Vagina (tissue), 2 donors: ENCODE results near the gene PTPRN2. TPM values are rescaled to one million over a fixed set of nuclear protein-coding genes. Genes with fewer than 3 reads are reported as not detected.

Experiments
- DNase-seq, 2 donors: peaks; one replicate each; pipeline ENCODE4 v3.0.0-alpha.2; 2017; ENCODE audit errors: extremely low spot score in 2 of 2
- H3K27ac ChIP-seq: fragments of 200-600 bp; sonication (generic); one replicate; pipeline ENCODE4 v1.5.1; 2019
- H3K27me3 ChIP-seq: fragments of 200-600 bp; sonication (generic); one replicate; pipeline ENCODE4 v1.5.1; 2019
- H3K36me3 ChIP-seq, 2 donors: fragments of 200-600 bp; sonication (generic); one replicate each; pipeline ENCODE4 v1.5.1; 2017 to 2019
- H3K4me1 ChIP-seq: fragments of 200-600 bp; sonication (generic); one replicate; pipeline ENCODE4 v1.5.1; 2019
- H3K4me3 ChIP-seq, 2 donors: fragments of 200-600 bp; sonication (generic); 1 replicate in 1 of 2; 2 replicates in 1 of 2; pipeline ENCODE4 v1.5.1; 2016 to 2019
- H3K9me3 ChIP-seq: fragments of 200-600 bp; sonication (generic); one replicate; pipeline ENCODE4 v1.5.1; 2019
- POLR2A ChIP-seq, 2 donors: fragments of 450-650 bp; IDR thresholded peaks; one replicate each; pipeline ENCODE4 v1.6.1; 2017; ENCODE audit warnings: antibody characterized with exemption in 2 of 2, mild to moderate bottlenecking in 2 of 2, moderate library complexity in 2 of 2
- POLR2AphosphoS5 ChIP-seq, 2 donors: sonication (generic); formaldehyde crosslinking; IDR thresholded peaks; one replicate each; pipeline ENCODE4 v1.9.0; 2017; ENCODE audit warnings: antibody characterized with exemption in 2 of 2, mild to moderate bottlenecking in 2 of 2, low read depth in 1 of 2; ENCODE audit not compliant: insufficient read depth in 1 of 2
- intact Hi-C: fragments of 100-400 bp; cut with DNase I; formaldehyde crosslinking; loops from one replicate; pipeline ENCODE4 v1.15.1; 2023
- total RNA-seq: library from RNA; depleted of rRNA; stranded (reverse); fragments of >200 nt; gene quantifications from one replicate; pipeline ENCODE4 v1.2.3, GENCODE V29; 2016
- TF ChIP-seq, protein P1 (sequence below), 3 experiments: fragments of 450-650 bp in 2 of 3; fragments of 200-600 bp in 1 of 3; sonication (generic) in 1 of 3; IDR thresholded peaks; one replicate each; pipeline ENCODE4 v1.5.1; 2017 to 2019; ENCODE audit warnings: antibody characterized with exemption in 3 of 3, mild to moderate bottlenecking in 2 of 3, moderate library complexity in 2 of 3

PTPRN2 gene
- total RNA-seq, 1 donor from 2014 or later, result 7.4 TPM

DNA sequence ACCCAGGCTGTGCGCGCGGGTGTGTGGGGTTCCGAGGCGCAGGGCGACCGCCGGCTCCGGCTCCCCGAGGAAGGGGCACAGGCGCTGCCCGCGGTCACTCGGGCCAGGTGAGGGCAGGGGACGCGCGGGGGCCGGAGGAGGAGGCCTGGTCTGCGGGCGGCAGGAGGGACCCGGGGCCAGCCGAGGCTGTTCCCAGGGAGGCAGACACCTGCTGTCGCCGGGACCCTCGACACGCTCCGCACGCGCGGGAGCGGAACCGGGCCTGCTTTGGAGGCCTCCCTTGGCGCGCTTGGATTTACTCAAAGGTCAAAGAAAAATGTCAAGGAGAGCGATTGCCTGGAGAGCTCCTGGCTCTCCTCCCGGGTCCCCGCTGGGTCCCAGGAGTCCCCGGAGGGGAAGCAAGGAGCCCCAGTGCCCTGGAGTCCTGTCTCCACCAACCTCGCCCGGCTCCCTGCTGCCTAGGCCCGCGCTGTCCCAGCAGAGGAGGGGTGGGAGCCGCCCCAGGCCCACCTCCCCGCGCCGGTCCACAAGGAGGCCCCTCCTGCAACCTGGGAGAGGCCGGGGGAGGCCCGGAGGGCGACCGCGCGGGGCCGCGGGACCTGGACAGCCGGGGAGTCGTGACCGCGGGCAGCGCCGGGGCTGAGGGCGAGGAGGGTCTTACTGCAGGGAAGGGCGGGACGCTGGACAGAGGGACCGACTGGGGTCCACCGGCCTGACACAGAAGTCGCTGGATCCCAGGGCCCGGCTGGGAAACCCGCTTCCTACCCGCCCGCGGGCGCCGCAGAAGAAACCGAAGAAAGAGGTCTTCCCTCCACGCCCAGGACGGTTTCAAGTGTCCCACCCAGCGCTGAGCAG lies 902.0 kb downstream of the PTPRN2 start:
- intact Hi-C loops, result no loop called here
- no peak for DNase-seq
- peaks cover 26% of the 10 kb centered on the region for H3K4me1 ChIP-seq
- H3K36me3 ChIP-seq, result no peaks in the 10 kb centered on the region
- TF ChIP-seq, protein P1, sequence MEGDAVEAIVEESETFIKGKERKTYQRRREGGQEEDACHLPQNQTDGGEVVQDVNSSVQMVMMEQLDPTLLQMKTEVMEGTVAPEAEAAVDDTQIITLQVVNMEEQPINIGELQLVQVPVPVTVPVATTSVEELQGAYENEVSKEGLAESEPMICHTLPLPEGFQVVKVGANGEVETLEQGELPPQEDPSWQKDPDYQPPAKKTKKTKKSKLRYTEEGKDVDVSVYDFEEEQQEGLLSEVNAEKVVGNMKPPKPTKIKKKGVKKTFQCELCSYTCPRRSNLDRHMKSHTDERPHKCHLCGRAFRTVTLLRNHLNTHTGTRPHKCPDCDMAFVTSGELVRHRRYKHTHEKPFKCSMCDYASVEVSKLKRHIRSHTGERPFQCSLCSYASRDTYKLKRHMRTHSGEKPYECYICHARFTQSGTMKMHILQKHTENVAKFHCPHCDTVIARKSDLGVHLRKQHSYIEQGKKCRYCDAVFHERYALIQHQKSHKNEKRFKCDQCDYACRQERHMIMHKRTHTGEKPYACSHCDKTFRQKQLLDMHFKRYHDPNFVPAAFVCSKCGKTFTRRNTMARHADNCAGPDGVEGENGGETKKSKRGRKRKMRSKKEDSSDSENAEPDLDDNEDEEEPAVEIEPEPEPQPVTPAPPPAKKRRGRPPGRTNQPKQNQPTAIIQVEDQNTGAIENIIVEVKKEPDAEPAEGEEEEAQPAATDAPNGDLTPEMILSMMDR (IDR thresholded peaks at IDR 0.05), result no peak
- TF ChIP-seq POLR2AphosphoS5 (IDR thresholded peaks at IDR 0.05; ENCODE audit: insufficient read depth in 1 of 2, low read depth in 1 of 2) (no peak), POLR2A (IDR thresholded peaks at IDR 0.05) (no peak)
- H3K4me3 ChIP-seq, result no peak overlapping the region
- no peaks in the 10 kb centered on the region for H3K9me3 ChIP-seq
- no peak overlapping the region for H3K27ac ChIP-seq
- H3K27me3 ChIP-seq, result peaks cover 35% of the 10 kb centered on the region

DNA sequence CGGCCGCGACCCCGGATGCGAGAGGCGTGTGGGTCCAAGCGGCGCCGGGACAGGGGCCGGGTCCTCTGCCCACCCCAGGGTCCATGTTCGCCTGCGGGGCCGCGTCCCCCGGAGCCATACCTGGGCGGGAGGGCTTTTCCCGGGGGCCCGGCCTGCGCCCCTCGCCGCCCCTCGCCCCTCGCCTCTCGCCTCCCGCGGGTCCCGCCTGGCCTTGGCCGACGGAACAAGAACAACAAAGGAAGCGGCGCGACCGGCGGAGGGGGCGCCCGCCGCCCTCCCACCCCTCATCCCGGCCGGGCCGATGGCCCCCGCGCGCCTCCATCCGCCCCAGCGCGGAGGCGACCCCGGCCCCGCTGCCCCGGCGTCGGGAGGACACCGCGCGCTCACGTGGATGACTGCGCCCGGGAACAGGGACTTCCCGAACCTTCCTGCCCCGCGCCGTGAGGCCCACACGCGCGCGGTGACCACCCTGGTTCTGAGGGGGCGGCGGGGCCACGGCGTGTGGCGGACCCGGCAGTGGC lies 902.7 kb downstream of the PTPRN2 start:
- intact Hi-C loops, result no loop called here
- Histone ChIP-seq H3K4me1 (peaks cover 21% of the 10 kb centered on the region), H3K36me3 (no peaks in the 10 kb centered on the region), H3K9me3 (no peaks in the 10 kb centered on the region), H3K4me3 (no peak overlapping the region), H3K27me3 (peaks cover 31% of the 10 kb centered on the region), H3K27ac (no peak overlapping the region)
- TF ChIP-seq POLR2AphosphoS5 (IDR thresholded peaks at IDR 0.05; ENCODE audit: insufficient read depth in 1 of 2, low read depth in 1 of 2) (no peak), POLR2A (IDR thresholded peaks at IDR 0.05) (no peak)
- TF ChIP-seq, protein P1 (IDR thresholded peaks at IDR 0.05), result no peak
- DNase-seq, result no peak

DNA sequence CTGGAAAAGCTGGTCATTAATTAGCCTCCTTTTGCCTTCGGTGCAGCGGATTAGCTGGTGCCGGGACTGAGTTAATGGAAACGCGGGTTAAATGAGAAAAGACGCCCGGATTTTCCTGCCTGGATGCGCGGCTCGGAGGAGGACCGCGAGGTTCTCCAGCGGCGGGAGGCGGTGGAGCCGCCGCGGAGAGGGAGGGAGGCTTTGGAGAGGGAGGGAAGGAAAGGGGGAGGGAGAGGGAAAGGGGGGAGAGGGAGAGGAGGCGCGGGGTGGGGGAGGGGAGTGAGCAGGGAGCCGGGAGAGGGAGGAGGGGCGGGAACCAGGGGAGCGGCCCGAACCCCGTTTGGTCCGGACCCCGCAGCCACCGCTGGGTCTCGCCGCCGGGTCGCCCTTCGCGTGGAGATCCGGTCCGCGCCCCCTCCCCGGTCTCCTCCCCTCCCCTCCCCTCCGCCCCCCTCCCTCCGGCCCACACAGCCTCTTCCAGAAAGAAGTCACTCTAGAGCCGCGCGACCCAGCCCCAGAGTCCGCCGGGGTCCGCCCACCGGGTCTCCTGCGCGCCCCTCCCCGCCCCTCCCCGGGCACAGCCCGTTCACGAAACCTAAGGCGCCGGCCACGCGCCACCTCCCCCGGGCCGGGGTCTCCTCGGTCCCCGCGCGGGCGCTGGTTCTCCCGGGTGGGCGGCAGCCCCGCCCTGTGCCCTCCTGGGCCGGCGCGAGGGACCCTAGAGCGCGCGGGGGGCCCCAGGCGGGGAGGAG lies 903.3 kb downstream of the PTPRN2 start:
- intact Hi-C loops, result no loop called here
- no peak for DNase-seq
- TF ChIP-seq POLR2A (IDR thresholded peaks at IDR 0.05) (no peak), POLR2AphosphoS5 (IDR thresholded peaks at IDR 0.05; ENCODE audit: insufficient read depth in 1 of 2, low read depth in 1 of 2) (no peak)
- TF ChIP-seq, protein P1 (IDR thresholded peaks at IDR 0.05), result no peak
- no peaks in the 10 kb centered on the region for H3K9me3 ChIP-seq
- H3K27me3 ChIP-seq, result peaks cover 27% of the 10 kb centered on the region
- no peak overlapping the region for H3K4me3 ChIP-seq
- H3K36me3 ChIP-seq, result no peaks in the 10 kb centered on the region
- H3K4me1 ChIP-seq, result peaks cover 16% of the 10 kb centered on the region
- no peak overlapping the region for H3K27ac ChIP-seq

DNA sequence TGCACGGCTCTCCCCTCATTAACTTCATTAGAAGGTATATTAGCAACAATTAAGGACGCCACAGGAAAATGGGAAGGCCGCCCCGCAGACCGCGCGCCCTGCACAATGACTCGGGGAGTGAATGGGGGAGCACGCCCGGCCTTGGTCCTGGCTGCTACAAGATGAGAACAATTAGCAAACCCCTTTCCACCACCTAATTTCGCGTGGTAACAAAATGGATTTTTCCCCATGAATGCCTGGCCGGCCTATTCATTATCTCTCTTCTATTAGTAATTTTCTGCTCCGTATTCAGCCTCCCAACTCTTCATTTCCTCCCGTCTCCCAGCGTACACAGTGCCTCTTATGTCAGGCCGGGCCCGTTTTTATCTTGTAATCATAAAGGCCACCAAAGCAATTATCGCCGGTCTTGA lies 903.9 kb downstream of the PTPRN2 start:
- Histone ChIP-seq H3K36me3 (no peaks in the 10 kb centered on the region), H3K27ac (no peak overlapping the region), H3K27me3 (peaks cover 25% of the 10 kb centered on the region), H3K9me3 (no peaks in the 10 kb centered on the region), H3K4me1 (peaks cover 11% of the 10 kb centered on the region), H3K4me3 (no peak overlapping the region)
- TF ChIP-seq, protein P1 (IDR thresholded peaks at IDR 0.05), result no peak
- no peak for TF ChIP-seq POLR2A (IDR thresholded peaks at IDR 0.05)
- TF ChIP-seq POLR2AphosphoS5 (IDR thresholded peaks at IDR 0.05; ENCODE audit: insufficient read depth in 1 of 2, low read depth in 1 of 2), result no peak
- DNase-seq, result no peak
- intact Hi-C loops, result no loop called here
